CD4-positive, alpha-beta T cell treated with Interleukin-6 for 4 hours (primary cell): Measurements from ENCODE around the gene PRPF6.

Experiments
- DNase-seq: peaks from one replicate; pipeline ENCODE4 v3.0.0-alpha.2; 2020; ENCODE audit warnings: mixed read lengths

PRPF6 gene

DNA sequence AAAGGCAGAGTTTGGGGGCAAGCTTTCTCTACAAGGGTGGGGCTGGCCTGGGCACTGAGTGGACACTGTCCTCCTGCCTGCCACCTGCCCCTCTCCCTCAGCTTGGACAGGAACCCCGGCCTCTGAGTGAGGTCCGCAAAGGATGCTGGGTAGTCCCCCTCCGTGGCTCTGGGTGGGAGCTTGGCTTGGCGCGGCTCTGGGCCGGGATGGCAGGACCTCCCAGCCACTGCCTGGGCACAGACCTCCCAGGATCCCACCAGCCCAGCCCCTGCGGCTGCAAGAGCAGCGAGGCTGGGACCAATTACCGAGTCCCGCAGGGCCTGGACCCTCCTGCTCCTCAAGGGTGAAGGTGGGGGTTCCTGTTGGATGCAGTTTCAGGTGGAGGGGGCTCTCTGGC lies 71.4 kb downstream of the PRPF6 start:
- no peak for DNase-seq

DNA sequence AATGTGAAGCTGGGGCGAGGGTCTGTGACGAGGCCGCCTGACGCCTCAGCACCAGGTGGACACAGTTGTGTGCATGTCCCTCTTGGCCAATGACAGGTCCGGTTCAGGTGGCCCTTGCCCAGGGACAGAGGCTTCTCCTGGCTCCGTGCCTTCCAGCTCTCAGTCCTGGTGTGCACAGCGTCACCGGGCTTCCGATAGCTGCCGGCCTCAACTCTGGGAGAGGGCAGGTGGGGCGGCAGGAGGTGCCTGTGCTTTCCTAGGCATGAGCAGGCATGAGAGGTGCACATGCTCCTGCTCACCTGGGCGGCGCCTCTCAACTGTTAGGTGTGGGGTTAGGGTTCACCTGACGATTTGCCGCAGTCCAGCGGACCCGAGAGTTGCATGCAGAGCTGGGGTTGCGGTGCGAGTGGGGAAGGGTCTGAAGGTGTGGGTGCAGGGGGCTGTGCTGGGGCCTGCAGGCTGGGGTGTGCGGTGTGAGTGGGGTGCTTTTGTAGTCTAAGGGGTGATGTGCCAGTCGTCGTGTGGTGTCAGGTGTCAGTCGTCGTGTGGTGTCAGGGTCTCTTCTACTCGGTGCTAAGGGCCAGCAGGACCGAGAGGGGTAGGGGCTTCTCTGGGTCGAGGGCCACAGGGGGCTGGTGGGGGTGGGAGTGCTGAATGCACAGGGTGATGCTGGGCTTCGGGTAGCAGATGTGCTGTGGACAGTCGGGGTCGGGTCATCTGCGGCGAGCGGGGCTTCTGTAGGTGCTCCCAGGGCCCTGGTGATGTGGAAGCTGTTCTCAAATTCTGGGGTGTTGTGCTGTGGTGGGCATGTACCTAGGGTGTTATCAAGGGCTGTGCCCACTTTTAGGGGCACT lies 72.3 kb downstream of the PRPF6 start:
- DNase-seq = no peak

DNA sequence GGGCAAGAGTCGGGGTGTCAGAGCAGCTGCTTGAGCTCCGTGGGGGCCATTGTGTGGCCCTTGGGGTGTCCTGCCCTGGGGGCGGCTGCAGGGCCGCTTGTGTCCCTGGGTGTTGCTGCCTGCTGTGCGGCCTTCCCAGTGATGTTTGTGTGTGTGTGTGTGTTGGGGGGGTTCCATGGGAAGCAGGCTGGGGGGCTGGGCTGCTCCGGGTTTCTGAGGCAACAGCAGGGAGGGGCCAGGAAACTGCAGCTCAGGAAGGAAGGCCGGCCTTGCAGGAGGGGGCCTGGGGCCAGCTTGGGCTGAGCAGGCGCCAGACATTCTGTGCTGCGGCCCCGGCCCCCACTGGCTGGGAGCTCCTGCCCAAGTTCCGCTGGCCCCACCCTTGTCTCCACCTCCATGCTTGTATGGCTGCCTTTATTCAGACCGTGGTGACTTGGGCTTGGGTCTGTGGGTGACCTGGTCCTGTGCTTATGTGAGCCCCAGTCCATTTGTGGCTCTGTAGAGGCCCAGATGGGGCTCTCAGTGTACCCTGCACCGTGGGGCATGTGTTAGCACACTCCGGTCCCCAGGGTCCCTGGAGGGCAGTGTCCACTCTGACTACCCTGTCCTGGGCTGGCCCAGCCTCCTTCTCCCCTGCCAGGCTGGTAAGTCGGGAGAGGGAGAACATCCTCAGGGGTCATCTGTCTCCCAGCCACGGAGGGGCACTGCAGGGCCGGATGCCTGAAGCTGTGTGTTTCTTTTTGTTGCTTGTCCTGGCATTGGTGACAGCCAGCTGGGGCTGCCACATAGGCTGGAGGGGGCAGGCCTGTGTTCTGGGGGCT lies 73.1 kb downstream of the PRPF6 start:
- no peak for DNase-seq

DNA sequence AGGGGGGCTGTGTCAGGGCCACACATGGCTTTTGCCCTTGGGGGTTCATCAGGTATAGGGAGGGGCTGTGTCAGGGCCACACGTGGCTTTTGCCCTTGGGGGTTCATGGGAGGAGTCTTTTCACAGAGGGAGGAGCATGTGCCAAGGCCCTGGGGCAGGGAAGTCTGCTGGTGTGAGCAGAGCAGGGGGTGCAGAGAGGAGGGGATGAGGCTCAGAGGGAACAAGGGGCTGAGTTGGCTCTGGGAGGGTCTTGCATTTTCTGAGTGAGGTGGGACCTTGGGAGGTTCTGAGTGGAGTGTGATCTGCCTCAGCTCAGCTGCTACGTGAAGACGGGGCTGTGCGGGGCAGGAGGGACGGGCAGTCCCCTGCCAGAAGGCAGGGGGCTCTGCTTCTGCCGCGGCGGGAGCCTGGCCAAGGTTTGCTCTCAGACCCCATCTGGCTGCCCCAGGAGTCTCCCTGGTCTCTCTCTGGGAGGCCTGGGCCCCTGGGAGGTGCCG lies 74.5 kb downstream of the PRPF6 start:
- DNase-seq = no peak

DNA sequence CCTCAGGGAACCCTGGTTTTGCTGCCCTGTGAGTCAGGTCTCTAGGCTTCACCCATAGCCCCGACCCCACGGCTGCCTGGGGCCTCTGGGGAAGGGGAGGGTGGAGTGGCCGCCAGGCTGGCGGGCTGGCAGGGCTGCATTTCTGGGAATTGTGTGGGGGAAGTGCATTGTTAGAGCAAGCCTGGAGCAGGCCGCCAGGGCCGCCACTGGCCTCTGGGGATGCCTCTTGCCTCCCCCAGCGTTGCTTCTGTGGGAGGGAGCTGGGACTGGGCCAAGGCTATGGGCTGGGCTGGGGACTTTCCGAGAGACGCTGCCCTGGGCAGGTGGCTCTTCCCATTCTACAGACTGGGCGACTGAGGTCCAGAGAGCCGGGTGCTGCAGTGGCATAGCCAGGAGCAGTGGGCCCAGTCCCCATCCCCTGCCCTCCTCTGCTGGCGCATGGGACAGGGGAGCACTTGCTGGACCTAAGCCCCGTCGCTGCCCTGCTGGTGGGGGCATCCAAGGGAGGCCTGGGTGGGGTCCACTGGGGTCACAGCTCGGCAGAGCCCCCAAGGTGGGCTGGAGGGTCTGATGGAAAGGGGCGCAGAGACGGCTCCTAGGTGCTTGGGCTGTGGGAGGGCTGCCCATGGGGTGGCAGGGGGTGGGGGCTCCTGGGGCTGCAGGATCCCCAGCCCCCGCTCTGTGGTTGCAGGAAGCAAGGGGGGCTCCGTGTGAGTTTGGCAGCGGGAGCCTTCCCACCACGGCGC lies 75.1 kb downstream of the PRPF6 start:
- DNase-seq = no peak

DNA sequence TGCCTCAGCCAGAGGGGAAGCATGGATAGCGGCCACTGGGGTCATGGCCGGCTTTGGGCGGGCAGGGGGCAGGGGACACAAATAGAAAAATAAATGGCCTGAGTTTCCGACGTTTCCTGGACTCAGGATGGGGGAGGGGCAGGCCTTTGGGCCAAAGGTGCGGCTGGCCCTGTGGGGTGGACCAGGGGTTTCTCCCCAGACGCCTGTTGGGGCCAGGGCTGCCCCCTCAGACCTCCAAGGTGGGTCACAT lies 75.6 kb downstream of the PRPF6 start:
- no peak for DNase-seq

DNA sequence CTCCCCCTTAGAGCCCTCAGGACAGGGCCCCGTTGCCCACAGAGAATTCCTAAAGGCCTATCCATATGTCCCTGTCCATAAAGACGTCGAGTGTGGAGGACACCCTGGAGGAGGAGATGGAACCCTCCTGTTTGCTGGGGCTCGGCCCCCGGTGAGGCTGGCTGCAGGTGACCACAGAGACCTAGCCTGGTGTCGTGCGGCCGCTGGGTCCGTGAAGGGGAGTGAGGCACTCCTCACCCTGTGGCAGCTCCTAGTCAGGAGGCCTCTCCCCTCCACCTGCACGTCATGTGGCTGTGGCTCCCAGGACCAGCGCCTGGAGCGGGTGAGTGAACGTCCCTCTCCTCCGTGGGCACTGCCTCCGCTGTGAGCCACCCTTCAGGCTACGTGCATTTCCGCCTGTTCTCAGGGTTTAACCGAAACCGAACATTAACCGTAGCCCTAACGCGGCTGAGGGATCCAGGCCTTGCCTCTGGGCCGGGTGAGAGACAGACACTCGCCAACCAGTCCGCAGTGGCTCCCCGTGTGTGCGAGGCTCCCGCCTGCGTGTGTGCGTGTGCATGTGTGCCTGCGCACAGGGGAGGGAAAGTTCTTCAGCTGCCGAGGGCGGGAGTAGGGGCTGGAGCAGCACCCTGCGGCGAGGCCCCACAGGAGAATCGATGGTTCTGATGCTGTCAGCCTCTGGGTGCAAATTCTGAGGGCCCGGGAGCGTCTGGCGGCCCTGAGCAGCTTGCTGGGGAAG lies 76.1 kb downstream of the PRPF6 start:
- peak; percentile 26 for DNase-seq

DNA sequence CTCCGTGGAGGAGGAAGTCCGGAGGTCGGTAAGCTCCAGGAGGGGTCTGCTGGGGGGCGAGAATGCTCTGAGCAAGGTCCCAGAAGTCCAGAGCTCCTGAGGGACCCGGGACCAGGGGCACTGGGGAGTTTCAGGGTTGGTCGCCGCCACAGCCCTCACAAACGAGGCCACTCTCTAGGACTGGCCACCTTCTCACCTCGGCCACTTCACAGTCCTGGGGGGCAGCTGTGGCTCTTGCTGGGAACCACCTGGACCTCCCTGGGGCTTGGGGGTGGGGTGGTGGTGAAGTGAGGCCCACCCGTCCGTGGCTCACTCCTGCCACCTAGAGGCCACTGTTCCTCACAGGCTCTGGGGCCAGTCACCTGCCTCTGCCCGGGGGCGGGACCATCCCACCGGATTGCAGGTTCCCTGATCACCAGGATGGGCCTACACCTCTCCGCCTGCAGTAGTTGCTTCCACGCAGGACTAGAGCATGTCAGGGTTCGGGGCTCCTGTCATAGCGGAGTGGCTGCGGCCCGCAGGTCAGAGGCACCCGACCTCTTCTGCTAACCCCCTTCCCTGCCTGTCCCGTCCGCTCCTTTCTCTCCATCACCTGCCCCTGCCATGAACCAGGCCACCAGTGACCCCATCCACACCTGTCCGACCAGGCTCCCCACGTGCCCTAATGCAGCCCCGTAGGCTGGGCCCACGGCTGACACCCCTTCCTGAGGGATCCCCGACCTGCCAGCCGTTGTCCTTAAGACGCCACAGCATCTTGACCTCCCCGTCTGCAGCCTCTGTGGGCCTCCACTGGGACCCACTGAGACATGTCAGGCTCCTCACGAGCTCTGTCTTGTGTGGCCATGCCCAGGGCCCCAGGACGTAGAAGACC lies 76.9 kb downstream of the PRPF6 start:
- DNase-seq = peak; percentile 87

DNA sequence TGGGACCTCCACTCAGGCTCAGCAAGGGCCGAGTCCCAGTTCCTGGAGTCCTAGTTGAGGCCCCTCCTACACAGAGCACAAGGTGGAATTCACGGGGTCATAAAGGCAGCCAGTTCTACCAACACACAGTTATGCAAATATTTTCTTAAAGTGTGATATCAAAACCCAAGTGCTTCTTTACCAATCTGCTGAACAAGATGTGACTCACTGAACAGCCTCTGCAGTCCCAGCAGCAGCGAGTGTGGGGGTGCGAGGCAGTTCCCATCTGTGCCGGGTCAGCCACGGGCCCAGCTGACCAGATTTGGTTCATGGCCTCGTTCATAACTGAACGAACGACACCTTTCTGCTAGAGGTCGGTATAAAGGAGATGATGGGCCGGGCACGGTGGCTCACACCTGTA lies 77.6 kb downstream of the PRPF6 start:
- no peak for DNase-seq

DNA sequence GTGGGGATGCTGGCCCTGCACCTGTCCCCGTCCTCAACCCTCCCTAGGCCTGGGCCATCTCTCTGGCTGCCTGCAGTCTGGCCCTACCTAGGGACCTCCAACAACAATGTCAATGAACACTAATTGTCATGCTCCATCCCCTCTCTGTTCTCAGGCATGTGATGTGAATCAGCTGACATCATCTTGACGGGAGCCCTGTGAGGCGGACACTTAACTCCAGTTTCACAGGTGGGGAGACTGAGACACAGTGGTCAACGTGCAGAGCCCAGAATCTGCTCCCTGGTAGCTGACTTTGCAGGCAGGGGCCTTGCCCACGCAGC lies 81.3 kb downstream of the PRPF6 start:
- no peak for DNase-seq

DNA sequence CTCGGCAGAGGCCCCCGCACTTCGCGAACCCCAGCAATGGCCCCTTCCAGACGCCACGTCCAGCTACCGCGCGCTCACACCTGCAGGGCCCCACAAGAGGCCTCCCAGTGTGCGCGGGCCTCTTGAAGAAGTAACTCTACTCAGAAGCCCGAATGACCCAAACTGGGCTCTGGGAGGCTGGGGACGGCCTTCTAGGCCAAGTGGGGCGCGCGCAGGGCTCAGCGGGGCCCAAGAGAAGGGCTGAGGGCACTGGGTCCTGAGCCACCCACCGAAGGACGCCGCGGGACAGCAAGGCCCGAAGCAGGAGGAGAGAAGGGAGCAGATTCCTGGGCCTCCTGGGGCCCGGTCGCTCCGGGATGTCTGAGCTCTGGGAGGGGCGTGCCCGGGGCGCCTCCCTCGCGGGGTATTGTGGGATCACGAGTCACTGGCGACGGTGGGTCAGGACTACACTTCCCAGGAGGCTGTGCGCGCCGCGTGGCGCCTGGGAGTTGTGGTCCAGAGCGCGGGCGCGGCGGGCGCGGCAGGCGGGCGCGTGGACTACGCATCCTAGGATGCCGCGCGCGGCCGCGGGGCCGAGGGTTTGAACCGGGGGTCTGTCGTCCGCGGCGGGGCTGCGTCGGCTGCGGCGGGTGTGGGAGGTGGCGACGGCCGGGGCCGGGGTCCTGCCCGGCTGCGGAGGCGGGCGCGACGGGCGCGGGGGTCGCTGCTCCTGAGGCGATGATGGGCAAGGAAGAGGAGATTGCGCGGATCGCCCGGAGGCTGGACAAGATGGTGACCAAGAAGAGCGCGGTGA lies 81.9 kb downstream of the PRPF6 start, which contains the start of gene TCEA2:
Gene TCEA2 (plus strand): TSS at position 603 of the 793 bp plus-strand sequence. CDS start 115 bp downstream, at position 718.
- peak; percentile 97 for DNase-seq

DNA sequence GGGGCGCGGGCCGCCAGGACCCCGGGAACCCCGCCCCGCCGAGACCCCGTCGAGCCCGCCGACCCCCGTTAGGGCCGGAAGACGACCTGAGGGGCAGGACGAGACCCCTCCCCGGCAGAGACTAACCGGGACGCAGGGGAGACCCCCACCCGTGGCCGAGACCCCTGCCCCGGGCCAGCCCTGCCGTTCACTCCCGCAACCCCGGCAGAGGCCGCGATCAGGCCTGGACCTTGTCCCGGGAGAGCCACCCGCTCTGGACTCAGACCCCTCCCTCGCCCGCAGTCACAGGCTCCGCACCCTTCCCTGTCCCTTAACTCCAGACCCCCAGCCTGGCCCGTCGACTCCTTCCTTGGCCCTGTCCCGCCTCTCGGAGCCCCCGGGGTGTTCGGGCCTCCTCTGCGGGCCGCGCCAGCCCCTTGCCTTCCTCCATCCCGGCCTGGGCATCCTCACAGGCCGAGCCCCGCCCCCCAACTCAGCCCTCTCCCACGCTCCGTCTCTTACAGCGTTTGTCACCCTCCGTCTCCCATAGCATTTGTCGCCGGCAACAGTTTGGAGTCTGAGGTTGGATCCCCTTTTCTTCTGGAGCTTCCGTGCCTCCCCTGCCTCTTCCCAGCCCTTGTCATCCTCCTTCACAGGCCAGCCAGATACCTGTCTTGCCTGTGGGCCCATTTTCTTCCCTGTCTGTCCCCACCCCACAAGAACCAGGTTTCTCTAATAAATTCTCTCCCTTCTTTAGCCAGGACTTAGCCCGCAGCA lies 82.6 kb downstream of the PRPF6 start:
- no peak for DNase-seq

DNA sequence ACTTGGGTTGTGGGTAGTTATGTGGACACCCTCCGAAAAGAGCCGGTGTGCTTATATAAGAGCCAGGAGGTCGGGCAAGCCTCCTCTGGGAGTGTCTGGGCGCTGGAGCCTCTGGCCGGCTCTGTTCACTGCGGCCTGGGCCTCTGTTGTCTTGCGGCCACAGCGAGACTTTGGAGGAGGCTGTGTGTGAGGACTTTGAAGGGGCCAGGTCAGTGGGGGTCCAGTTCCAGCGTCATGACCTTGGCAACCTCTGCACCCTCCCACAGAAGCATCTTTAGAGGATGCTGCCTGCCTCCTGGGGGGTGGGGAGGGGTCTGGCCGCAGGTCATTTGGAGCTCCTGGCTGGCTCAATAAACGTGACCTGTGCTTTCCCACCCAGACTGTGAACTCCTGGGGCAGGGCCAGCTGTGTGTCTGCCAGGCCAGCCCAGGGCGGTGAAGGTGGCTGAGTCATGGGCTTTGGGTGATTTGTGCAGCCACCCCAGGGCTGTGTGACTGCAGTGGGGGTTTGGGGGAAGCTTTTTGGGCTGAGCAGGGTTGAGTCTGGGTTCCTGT lies 83.3 kb downstream of the PRPF6 start:
- peak; percentile 1 for DNase-seq

DNA sequence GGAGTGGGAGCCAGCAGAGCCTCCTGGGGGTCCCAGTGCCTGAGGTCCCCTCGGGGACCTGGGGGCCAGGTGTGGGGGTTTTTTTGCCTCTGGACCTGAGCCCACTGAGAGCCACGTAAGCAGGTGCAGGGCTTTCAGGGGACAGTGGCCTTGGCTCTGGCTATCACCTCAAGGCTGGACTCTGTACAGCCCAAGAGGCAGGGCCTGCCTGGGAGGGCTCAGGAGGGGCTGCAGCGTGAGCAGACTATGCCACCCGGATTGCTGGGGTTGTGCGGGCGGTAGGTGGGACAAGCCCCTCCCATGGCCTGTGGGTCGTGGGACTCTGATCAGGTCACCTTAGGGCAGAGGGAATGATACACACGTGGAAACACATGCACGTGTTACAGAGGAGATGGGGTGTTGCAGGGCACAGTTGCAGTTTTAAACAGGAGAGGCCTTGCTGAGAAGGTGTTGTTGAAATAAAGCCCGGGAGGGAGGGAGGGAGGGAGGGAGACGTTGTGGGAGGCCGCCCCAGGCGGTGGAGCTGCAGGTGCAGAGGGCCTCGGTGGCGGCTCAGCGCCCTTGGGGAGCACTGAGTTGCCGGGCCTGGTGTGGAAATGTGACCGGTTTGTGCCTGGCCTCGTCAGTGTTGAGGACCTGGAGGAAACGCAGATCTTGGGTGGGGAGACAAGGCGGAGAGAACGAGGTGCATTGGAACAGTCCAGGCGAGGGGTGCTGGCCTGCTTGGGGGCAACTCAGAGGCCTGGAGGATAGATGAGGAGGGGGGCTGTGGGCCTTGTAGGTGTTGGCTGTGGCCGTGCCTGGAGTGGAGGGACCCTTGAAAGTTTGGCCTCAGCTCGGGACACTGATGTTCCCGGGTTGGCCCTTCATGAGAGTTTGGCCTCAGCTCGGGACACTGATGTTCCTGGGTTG lies 84.4 kb downstream of the PRPF6 start:
- peak; percentile 30 for DNase-seq

DNA sequence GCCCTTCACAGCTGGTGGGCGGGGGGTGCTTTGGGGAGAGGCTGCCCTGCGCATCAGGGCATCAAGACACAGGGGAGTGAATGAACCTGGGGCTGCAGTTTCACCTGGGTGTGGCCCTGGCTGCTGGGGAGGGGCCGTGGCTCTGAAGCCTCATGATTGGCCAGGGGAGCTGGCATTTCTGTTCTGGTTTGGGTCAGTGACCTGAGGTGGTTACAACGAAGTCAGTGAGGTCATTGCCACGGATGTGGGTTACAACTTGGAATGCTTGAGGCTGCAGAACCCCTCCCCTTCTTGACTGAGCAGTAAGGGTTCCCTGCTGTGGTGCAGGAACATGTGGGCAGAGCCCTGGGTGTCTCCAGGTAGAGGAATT lies 85.0 kb downstream of the PRPF6 start:
- DNase-seq = peak; percentile 61

DNA sequence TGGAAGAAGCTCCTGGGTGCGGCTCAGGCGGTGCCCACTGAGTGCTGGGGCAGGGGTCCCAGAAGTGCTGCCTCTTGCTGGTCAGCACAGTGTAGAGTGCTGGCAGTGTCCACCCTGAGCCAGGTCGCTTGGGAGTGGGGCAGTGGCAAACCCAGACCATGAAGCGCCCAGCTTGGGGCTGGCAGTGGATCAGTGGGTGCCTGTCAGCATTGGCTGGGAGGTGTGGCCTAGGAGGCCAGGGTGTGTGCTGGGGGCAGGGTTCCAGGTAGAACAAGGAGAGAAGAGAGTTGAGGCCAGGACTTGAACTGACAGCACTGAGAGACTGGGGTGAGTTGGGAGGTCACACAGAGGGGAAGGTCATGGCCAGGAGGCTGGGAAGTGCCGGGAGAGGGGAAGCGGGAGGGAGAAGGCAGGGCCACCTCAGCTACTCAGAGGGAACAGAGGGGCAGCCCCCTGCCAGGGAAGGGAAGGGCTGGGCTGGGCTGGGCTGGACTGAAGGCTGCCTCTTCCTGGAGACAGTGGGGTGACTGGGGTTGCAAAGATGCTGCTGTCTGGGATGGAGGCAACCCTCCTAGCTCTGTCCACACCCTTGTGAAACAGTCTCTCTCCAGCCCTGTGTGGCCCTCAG lies 86.2 kb downstream of the PRPF6 start:
- DNase-seq = no peak

DNA sequence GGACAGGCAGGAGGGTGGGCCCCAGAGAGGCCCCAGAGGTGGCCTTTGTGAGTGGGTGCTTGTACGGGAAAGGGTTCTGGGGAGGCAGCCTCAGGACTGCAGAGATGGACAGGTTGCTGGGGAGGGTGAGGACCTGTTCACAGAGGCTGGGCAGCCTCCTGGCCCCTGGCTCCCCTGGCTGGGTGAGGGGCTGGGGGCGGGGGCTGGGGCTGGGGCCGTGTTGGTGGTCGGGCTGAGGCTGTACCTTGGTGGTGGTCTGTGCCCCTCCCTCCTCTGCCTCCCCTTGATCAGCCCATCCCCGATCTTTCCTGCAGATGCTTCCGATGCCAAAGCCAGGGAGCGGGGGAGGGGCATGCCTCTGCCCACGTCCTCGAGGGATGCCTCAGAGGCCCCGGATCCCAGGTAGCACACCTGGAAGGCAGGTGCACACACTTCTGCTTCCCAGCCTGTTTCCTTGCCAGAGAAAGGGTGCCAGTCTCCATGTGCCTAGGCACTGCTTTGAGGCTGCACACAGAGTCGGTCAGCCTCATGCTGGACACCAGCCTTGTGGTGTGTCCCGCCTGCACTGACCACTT lies 86.9 kb downstream of the PRPF6 start:
- DNase-seq = no peak
